H9 (cell line): ENCODE measurements around the gene LYRM1. TPM values are rescaled to one million over a fixed set of nuclear protein-coding genes. Genes with fewer than 3 reads are reported as not detected.

Experiments used
- DNase-seq: peaks from one replicate; pipeline ENCODE4 v3.0.0-alpha.2; 2017
- H2AFZ ChIP-seq: one replicate; pipeline ENCODE4 v1.6.1; 2013; ENCODE audit warnings: mild to moderate bottlenecking, low read length, control low read depth, moderate library complexity
- H2AK5ac ChIP-seq: 2 replicates; pipeline ENCODE4 v1.6.1; 2013; ENCODE audit warnings: low read length, control low read depth, mixed read lengths; ENCODE audit not compliant: insufficient read length
- H2BK120ac ChIP-seq: one replicate; pipeline ENCODE4 v1.6.1; 2013; ENCODE audit warnings: low read depth, mild to moderate bottlenecking, low read length, control low read depth, inconsistent platforms; ENCODE audit not compliant: poor library complexity, severe bottlenecking
- H2BK12ac ChIP-seq: 2 replicates; pipeline ENCODE4 v1.6.1; 2013; ENCODE audit warnings: low read length, control low read depth, mixed read lengths, low read depth; ENCODE audit not compliant: insufficient read length
- H2BK15ac ChIP-seq: 2 replicates; pipeline ENCODE4 v1.6.1; 2013; ENCODE audit warnings: low read depth, low read length, control low read depth
- H2BK20ac ChIP-seq: one replicate; pipeline ENCODE4 v1.6.1; 2013; ENCODE audit warnings: low read depth, mild to moderate bottlenecking, low read length, control low read depth, inconsistent platforms; ENCODE audit not compliant: poor library complexity, severe bottlenecking
- H2BK5ac ChIP-seq: 2 replicates; pipeline ENCODE4 v1.6.1; 2013; ENCODE audit warnings: low read length, control low read depth, mixed read lengths; ENCODE audit not compliant: insufficient read length
- H3K14ac ChIP-seq: 2 replicates; pipeline ENCODE4 v1.6.1; 2013; ENCODE audit warnings: low read length, control low read depth; ENCODE audit not compliant: insufficient read depth
- H3K18ac ChIP-seq: 2 replicates; pipeline ENCODE4 v1.6.1; 2013; ENCODE audit warnings: low read depth, mild to moderate bottlenecking, mixed read lengths, low read length, control low read depth; ENCODE audit not compliant: insufficient read length
- H3K23ac ChIP-seq: 2 replicates; pipeline ENCODE4 v1.6.1; 2013; ENCODE audit warnings: low read length, control low read depth, mixed read lengths, low read depth; ENCODE audit not compliant: insufficient read length
- H3K23me2 ChIP-seq: 2 replicates; pipeline ENCODE4 v1.6.1; 2013; ENCODE audit warnings: low read depth, mild to moderate bottlenecking, mixed read lengths, low read length, control low read depth; ENCODE audit not compliant: insufficient read length, poor library complexity, severe bottlenecking
- H3K27ac ChIP-seq: 2 replicates; pipeline ENCODE4 v1.5.1; 2013; ENCODE audit warnings: low read length, control low read depth, mixed read lengths, low read depth; ENCODE audit not compliant: insufficient read length
- H3K27me3 ChIP-seq: 2 replicates; pipeline ENCODE4 v1.6.1; 2013; ENCODE audit warnings: low read length, control low read depth, inconsistent platforms; ENCODE audit not compliant: insufficient read depth
- H3K4ac ChIP-seq: 2 replicates; pipeline ENCODE4 v1.6.1; 2013; ENCODE audit warnings: low read depth, mild to moderate bottlenecking, control low read depth, inconsistent platforms, low read length, moderate library complexity
- H3K4me1 ChIP-seq: 2 replicates; pipeline ENCODE4 v1.6.1; 2013; ENCODE audit warnings: low read length, control low read depth, inconsistent platforms; ENCODE audit not compliant: insufficient read depth
- H3K4me2 ChIP-seq: 2 replicates; pipeline ENCODE4 v1.6.1; 2013; ENCODE audit warnings: low read length, control low read depth, mixed read lengths; ENCODE audit not compliant: insufficient read length, insufficient read depth
- H3K56ac ChIP-seq: 2 replicates; pipeline ENCODE4 v1.6.1; 2013; ENCODE audit warnings: low read depth, mild to moderate bottlenecking, mixed read lengths, low read length, control low read depth; ENCODE audit not compliant: insufficient read length
- H3K79me1 ChIP-seq: 2 replicates; pipeline ENCODE4 v1.6.1; 2013; ENCODE audit warnings: low read depth, mild to moderate bottlenecking, moderate library complexity, low read length, control low read depth, inconsistent platforms; ENCODE audit not compliant: insufficient read depth, poor library complexity, severe bottlenecking
- H3K79me2 ChIP-seq: 2 replicates; pipeline ENCODE4 v1.6.1; 2013; ENCODE audit warnings: low read length, control low read depth, inconsistent platforms; ENCODE audit not compliant: insufficient read depth
- H3K9ac ChIP-seq: 2 replicates; pipeline ENCODE4 v1.6.1; 2013; ENCODE audit warnings: low read length, control low read depth, mixed read lengths; ENCODE audit not compliant: insufficient read length; ENCODE audit errors: extremely low read depth
- H3K9me3 ChIP-seq: one replicate; pipeline ENCODE4 v1.6.1; 2013; ENCODE audit warnings: low read depth, low read length, inconsistent platforms; ENCODE audit not compliant: control insufficient read depth
- H3T11ph ChIP-seq: one replicate; pipeline ENCODE4 v1.6.1; 2013; ENCODE audit warnings: mild to moderate bottlenecking, low read length, control low read depth, inconsistent platforms
- H4K20me1 ChIP-seq: one replicate; pipeline ENCODE4 v1.6.1; 2013; ENCODE audit not compliant: control insufficient read depth, insufficient read length, insufficient read depth
- H4K5ac ChIP-seq: 2 replicates; pipeline ENCODE4 v1.6.1; 2013; ENCODE audit warnings: low read depth, mild to moderate bottlenecking, mixed read lengths, low read length, control low read depth; ENCODE audit not compliant: insufficient read length
- H4K8ac ChIP-seq: replicated peaks from 2 replicates; pipeline ENCODE4 v1.6.1; 2013; ENCODE audit warnings: low read length, control low read depth, mixed read lengths, low read depth; ENCODE audit not compliant: insufficient read length
- H4K91ac ChIP-seq: 2 replicates; pipeline ENCODE4 v1.6.1; 2013; ENCODE audit warnings: low read depth, mild to moderate bottlenecking, moderate library complexity, mixed read lengths, low read length, control low read depth; ENCODE audit not compliant: insufficient read length
- H3K27ac Mint-ChIP-seq, 3 experiments: 2 replicates in 2 of 3; 3 replicates in 1 of 3; pipeline ENCODE4 v1.8.0; 2020 to 2021; ENCODE audit warnings: mixed read lengths in 3 of 3, mild to moderate bottlenecking in 1 of 3, moderate library complexity in 1 of 3
- H3K27me3 Mint-ChIP-seq: 2 replicates; pipeline ENCODE4 v1.8.0; 2021; ENCODE audit warnings: low read depth, mild to moderate bottlenecking, moderate library complexity, mixed read lengths
- H3K36me3 Mint-ChIP-seq, 3 experiments: 2 replicates in 2 of 3; 3 replicates in 1 of 3; pipeline ENCODE4 v1.8.0; 2020 to 2021; ENCODE audit warnings: low read depth in 3 of 3, mixed read lengths in 3 of 3; ENCODE audit not compliant: insufficient read depth in 1 of 3
- H3K4me1 Mint-ChIP-seq, 2 experiments: 2 replicates each; pipeline ENCODE4 v1.8.0; 2020; ENCODE audit warnings: mixed read lengths in 2 of 2
- H3K4me3 Mint-ChIP-seq, 2 experiments: 2 replicates in 1 of 2; 3 replicates in 1 of 2; pipeline ENCODE4 v1.8.0; 2020 to 2021; ENCODE audit warnings: mild to moderate bottlenecking in 2 of 2, mixed read lengths in 2 of 2, moderate library complexity in 1 of 2
- H3K9me3 Mint-ChIP-seq, 2 experiments: 2 replicates in 1 of 2; 3 replicates in 1 of 2; pipeline ENCODE4 v1.8.0; 2020; ENCODE audit warnings: mild to moderate bottlenecking in 2 of 2, mixed read lengths in 2 of 2, moderate library complexity in 1 of 2
- WGBS: extraction: QIAGEN DNeasy Blood & Tissue Kit; methylation state at CpG from one replicate; pipeline ENCODE4 v1.1.7; 2013; ENCODE audit warnings: missing lambda C conversion rate, low lambda C conversion rate, mixed read lengths; ENCODE audit not compliant: insufficient read length; ENCODE audit errors: extremely low coverage; 5-methylcytosine and 5-hydroxymethylcytosine counted together
- total RNA-seq: library from RNA; stranded (reverse); gene quantifications from 2 replicates; pipeline ENCODE4 v1.2.1, GENCODE V29; 2021
- TF ChIP-seq, protein P1 (sequence below): fragments of 200-600 bp; sonication (generic); conservative IDR thresholded peaks from 3 replicates; pipeline ENCODE4 v1.8.0; 2021; ENCODE audit warnings: antibody characterized with exemption, mild to moderate bottlenecking

The LYRM1 gene
- total RNA-seq, 1 experiment from 2014 or later: 9.6 TPM

DNA sequence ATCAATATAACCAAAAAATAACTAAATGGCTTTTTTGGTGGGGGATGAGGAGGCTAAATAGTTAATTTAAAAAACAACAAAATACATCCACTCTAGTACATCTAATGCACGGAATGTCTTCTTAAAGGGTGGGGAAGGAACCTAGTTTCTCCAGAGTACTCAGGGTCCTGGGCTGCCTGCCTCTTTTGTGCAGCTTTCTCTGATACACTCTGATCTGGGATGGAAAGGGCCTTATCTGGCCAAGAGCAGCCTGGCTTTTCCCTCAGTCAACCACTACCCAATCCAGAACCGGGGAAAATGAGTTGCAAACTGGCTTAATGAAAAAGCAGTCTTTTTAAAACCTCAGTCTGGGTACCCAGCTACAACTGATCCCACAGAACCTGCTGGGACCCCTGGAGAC is 43.3 kb upstream of the LYRM1 start:
- H3K9ac ChIP-seq: no peak overlapping the region
- H2BK120ac ChIP-seq: no peak overlapping the region
- no peaks in the 10 kb centered on the region for H4K20me1 ChIP-seq
- H3K18ac ChIP-seq: no peak overlapping the region
- H3K27me3 ChIP-seq: no peaks in the 10 kb centered on the region
- no peak overlapping the region for H2AFZ ChIP-seq
- no peak overlapping the region for H3K56ac ChIP-seq
- H2BK15ac ChIP-seq: no peak overlapping the region
- H3K9me3 Mint-ChIP-seq: no peaks in the 10 kb centered on the region
- no peak overlapping the region for H3K4me2 ChIP-seq
- no peak overlapping the region for H3T11ph ChIP-seq
- no peaks in the 10 kb centered on the region for H3K27me3 Mint-ChIP-seq
- no peak overlapping the region for H2BK20ac ChIP-seq
- peaks cover 25 to 32% of the 10 kb centered on the region in 2 experiments for H3K4me1 Mint-ChIP-seq
- H2BK12ac ChIP-seq: no peak overlapping the region
- no peak overlapping the region for H3K27ac ChIP-seq
- no peak overlapping the region for H4K8ac ChIP-seq
- no peaks in the 10 kb centered on the region; the same call in 1 of the 2 replicates for H3K4me1 ChIP-seq
- no peak overlapping the region for H2BK5ac ChIP-seq
- peaks cover 15 to 33% (median 20%) of the 10 kb centered on the region in 3 experiments for H3K36me3 Mint-ChIP-seq
- H3K9me3 ChIP-seq: no peaks in the 10 kb centered on the region
- no CpG with 5 or more reads among the region's 2 CpGs for WGBS
- H4K91ac ChIP-seq: no peak overlapping the region
- H3K79me1 ChIP-seq: peaks cover 3% of the 10 kb centered on the region
- no peak for DNase-seq
- H2AK5ac ChIP-seq: no peak overlapping the region
- H3K23me2 ChIP-seq: no peaks in the 10 kb centered on the region
- no peaks in the 10 kb centered on the region for H3K79me2 ChIP-seq
- no peak overlapping the region for H3K23ac ChIP-seq
- no peak overlapping the region for H3K14ac ChIP-seq
- H3K27ac Mint-ChIP-seq: peak overlapping the region in 2 of 3 experiments; percentile 41 to 50; a peak in 1 of 7 replicates
- no peak overlapping the region for H3K4ac ChIP-seq
- H4K5ac ChIP-seq: no peak overlapping the region
- no peak overlapping the region for H3K4me3 Mint-ChIP-seq
- TF ChIP-seq, protein P1, sequence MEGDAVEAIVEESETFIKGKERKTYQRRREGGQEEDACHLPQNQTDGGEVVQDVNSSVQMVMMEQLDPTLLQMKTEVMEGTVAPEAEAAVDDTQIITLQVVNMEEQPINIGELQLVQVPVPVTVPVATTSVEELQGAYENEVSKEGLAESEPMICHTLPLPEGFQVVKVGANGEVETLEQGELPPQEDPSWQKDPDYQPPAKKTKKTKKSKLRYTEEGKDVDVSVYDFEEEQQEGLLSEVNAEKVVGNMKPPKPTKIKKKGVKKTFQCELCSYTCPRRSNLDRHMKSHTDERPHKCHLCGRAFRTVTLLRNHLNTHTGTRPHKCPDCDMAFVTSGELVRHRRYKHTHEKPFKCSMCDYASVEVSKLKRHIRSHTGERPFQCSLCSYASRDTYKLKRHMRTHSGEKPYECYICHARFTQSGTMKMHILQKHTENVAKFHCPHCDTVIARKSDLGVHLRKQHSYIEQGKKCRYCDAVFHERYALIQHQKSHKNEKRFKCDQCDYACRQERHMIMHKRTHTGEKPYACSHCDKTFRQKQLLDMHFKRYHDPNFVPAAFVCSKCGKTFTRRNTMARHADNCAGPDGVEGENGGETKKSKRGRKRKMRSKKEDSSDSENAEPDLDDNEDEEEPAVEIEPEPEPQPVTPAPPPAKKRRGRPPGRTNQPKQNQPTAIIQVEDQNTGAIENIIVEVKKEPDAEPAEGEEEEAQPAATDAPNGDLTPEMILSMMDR: no peak
